OCI-LY1 (cell line): Measurements from ENCODE around the gene FRMD5.

ENCODE experiments used
- EZH2 ChIP-seq: fragments of 200-600 bp; sonication (generic), shearing (Covaris generic); IDR thresholded peaks from 2 replicates; pipeline ENCODE4 v1.8.0; 2017; ENCODE audit warnings: borderline replicate concordance, mixed run types, mild to moderate bottlenecking, antibody characterized with exemption, low read length, moderate library complexity, mixed read lengths
- TF ChIP-seq, protein P1 (sequence below): fragments of 200-600 bp; sonication (generic), shearing (Covaris generic); IDR thresholded peaks from 2 replicates; pipeline ENCODE4 v1.5.1; 2017; ENCODE audit warnings: mild to moderate bottlenecking, antibody characterized with exemption, low read length, moderate library complexity, mixed read lengths

DNA sequence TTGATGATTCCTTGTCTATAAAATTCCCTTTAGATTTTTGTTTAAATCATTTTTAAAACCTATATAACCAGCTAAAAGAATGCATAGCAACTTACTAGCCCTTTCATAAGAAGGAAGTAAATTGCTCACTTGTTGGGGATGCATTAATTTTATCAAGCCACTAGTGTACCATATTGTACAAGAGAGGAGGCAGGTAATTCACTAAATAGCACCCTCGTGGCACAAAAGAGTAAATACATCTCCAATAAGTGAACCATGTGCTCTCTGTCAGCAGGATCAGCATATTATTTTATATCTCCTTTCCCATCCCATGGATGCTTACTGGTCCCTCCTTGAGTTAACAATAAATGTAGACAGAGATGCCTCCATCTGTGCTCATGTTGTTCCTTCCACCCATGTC, 34.3 kb downstream of the FRMD5 start:
- TF ChIP-seq EZH2, result no peak
- TF ChIP-seq, protein P1, sequence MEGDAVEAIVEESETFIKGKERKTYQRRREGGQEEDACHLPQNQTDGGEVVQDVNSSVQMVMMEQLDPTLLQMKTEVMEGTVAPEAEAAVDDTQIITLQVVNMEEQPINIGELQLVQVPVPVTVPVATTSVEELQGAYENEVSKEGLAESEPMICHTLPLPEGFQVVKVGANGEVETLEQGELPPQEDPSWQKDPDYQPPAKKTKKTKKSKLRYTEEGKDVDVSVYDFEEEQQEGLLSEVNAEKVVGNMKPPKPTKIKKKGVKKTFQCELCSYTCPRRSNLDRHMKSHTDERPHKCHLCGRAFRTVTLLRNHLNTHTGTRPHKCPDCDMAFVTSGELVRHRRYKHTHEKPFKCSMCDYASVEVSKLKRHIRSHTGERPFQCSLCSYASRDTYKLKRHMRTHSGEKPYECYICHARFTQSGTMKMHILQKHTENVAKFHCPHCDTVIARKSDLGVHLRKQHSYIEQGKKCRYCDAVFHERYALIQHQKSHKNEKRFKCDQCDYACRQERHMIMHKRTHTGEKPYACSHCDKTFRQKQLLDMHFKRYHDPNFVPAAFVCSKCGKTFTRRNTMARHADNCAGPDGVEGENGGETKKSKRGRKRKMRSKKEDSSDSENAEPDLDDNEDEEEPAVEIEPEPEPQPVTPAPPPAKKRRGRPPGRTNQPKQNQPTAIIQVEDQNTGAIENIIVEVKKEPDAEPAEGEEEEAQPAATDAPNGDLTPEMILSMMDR, result no peak
